H9 (cell line): Measurements from ENCODE around the gene KLF6. TPM values are rescaled to one million over a fixed set of nuclear protein-coding genes. Genes with fewer than 3 reads are reported as not detected.

Experiments used
- DNase-seq: peaks from one replicate; pipeline ENCODE4 v3.0.0-alpha.2; 2017
- H2AFZ ChIP-seq: one replicate; pipeline ENCODE4 v1.6.1; 2013; ENCODE audit warnings: mild to moderate bottlenecking, low read length, control low read depth, moderate library complexity
- H2AK5ac ChIP-seq: 2 replicates; pipeline ENCODE4 v1.6.1; 2013; ENCODE audit warnings: low read length, control low read depth, mixed read lengths; ENCODE audit not compliant: insufficient read length
- H2BK120ac ChIP-seq: one replicate; pipeline ENCODE4 v1.6.1; 2013; ENCODE audit warnings: low read depth, mild to moderate bottlenecking, low read length, control low read depth, inconsistent platforms; ENCODE audit not compliant: poor library complexity, severe bottlenecking
- H2BK12ac ChIP-seq: 2 replicates; pipeline ENCODE4 v1.6.1; 2013; ENCODE audit warnings: low read length, control low read depth, mixed read lengths, low read depth; ENCODE audit not compliant: insufficient read length
- H2BK15ac ChIP-seq: 2 replicates; pipeline ENCODE4 v1.6.1; 2013; ENCODE audit warnings: low read depth, low read length, control low read depth
- H2BK20ac ChIP-seq: one replicate; pipeline ENCODE4 v1.6.1; 2013; ENCODE audit warnings: low read depth, mild to moderate bottlenecking, low read length, control low read depth, inconsistent platforms; ENCODE audit not compliant: poor library complexity, severe bottlenecking
- H2BK5ac ChIP-seq: 2 replicates; pipeline ENCODE4 v1.6.1; 2013; ENCODE audit warnings: low read length, control low read depth, mixed read lengths; ENCODE audit not compliant: insufficient read length
- H3K14ac ChIP-seq: 2 replicates; pipeline ENCODE4 v1.6.1; 2013; ENCODE audit warnings: low read length, control low read depth; ENCODE audit not compliant: insufficient read depth
- H3K18ac ChIP-seq: 2 replicates; pipeline ENCODE4 v1.6.1; 2013; ENCODE audit warnings: low read depth, mild to moderate bottlenecking, mixed read lengths, low read length, control low read depth; ENCODE audit not compliant: insufficient read length
- H3K23ac ChIP-seq: 2 replicates; pipeline ENCODE4 v1.6.1; 2013; ENCODE audit warnings: low read length, control low read depth, mixed read lengths, low read depth; ENCODE audit not compliant: insufficient read length
- H3K23me2 ChIP-seq: 2 replicates; pipeline ENCODE4 v1.6.1; 2013; ENCODE audit warnings: low read depth, mild to moderate bottlenecking, mixed read lengths, low read length, control low read depth; ENCODE audit not compliant: insufficient read length, poor library complexity, severe bottlenecking
- H3K27ac ChIP-seq: 2 replicates; pipeline ENCODE4 v1.5.1; 2013; ENCODE audit warnings: low read length, control low read depth, mixed read lengths, low read depth; ENCODE audit not compliant: insufficient read length
- H3K27me3 ChIP-seq: 2 replicates; pipeline ENCODE4 v1.6.1; 2013; ENCODE audit warnings: low read length, control low read depth, inconsistent platforms; ENCODE audit not compliant: insufficient read depth
- H3K4ac ChIP-seq: 2 replicates; pipeline ENCODE4 v1.6.1; 2013; ENCODE audit warnings: low read depth, mild to moderate bottlenecking, control low read depth, inconsistent platforms, low read length, moderate library complexity
- H3K4me1 ChIP-seq: 2 replicates; pipeline ENCODE4 v1.6.1; 2013; ENCODE audit warnings: low read length, control low read depth, inconsistent platforms; ENCODE audit not compliant: insufficient read depth
- H3K4me2 ChIP-seq: 2 replicates; pipeline ENCODE4 v1.6.1; 2013; ENCODE audit warnings: low read length, control low read depth, mixed read lengths; ENCODE audit not compliant: insufficient read length, insufficient read depth
- H3K56ac ChIP-seq: 2 replicates; pipeline ENCODE4 v1.6.1; 2013; ENCODE audit warnings: low read depth, mild to moderate bottlenecking, mixed read lengths, low read length, control low read depth; ENCODE audit not compliant: insufficient read length
- H3K79me1 ChIP-seq: 2 replicates; pipeline ENCODE4 v1.6.1; 2013; ENCODE audit warnings: low read depth, mild to moderate bottlenecking, moderate library complexity, low read length, control low read depth, inconsistent platforms; ENCODE audit not compliant: insufficient read depth, poor library complexity, severe bottlenecking
- H3K79me2 ChIP-seq: 2 replicates; pipeline ENCODE4 v1.6.1; 2013; ENCODE audit warnings: low read length, control low read depth, inconsistent platforms; ENCODE audit not compliant: insufficient read depth
- H3K9ac ChIP-seq: 2 replicates; pipeline ENCODE4 v1.6.1; 2013; ENCODE audit warnings: low read length, control low read depth, mixed read lengths; ENCODE audit not compliant: insufficient read length; ENCODE audit errors: extremely low read depth
- H3K9me3 ChIP-seq: one replicate; pipeline ENCODE4 v1.6.1; 2013; ENCODE audit warnings: low read depth, low read length, inconsistent platforms; ENCODE audit not compliant: control insufficient read depth
- H3T11ph ChIP-seq: one replicate; pipeline ENCODE4 v1.6.1; 2013; ENCODE audit warnings: mild to moderate bottlenecking, low read length, control low read depth, inconsistent platforms
- H4K20me1 ChIP-seq: one replicate; pipeline ENCODE4 v1.6.1; 2013; ENCODE audit not compliant: control insufficient read depth, insufficient read length, insufficient read depth
- H4K5ac ChIP-seq: 2 replicates; pipeline ENCODE4 v1.6.1; 2013; ENCODE audit warnings: low read depth, mild to moderate bottlenecking, mixed read lengths, low read length, control low read depth; ENCODE audit not compliant: insufficient read length
- H4K8ac ChIP-seq: replicated peaks from 2 replicates; pipeline ENCODE4 v1.6.1; 2013; ENCODE audit warnings: low read length, control low read depth, mixed read lengths, low read depth; ENCODE audit not compliant: insufficient read length
- H4K91ac ChIP-seq: 2 replicates; pipeline ENCODE4 v1.6.1; 2013; ENCODE audit warnings: low read depth, mild to moderate bottlenecking, moderate library complexity, mixed read lengths, low read length, control low read depth; ENCODE audit not compliant: insufficient read length
- H3K27ac Mint-ChIP-seq, 3 experiments: 2 replicates in 2 of 3; 3 replicates in 1 of 3; pipeline ENCODE4 v1.8.0; 2020 to 2021; ENCODE audit warnings: mixed read lengths in 3 of 3, mild to moderate bottlenecking in 1 of 3, moderate library complexity in 1 of 3
- H3K27me3 Mint-ChIP-seq: 2 replicates; pipeline ENCODE4 v1.8.0; 2021; ENCODE audit warnings: low read depth, mild to moderate bottlenecking, moderate library complexity, mixed read lengths
- H3K36me3 Mint-ChIP-seq, 3 experiments: 2 replicates in 2 of 3; 3 replicates in 1 of 3; pipeline ENCODE4 v1.8.0; 2020 to 2021; ENCODE audit warnings: low read depth in 3 of 3, mixed read lengths in 3 of 3; ENCODE audit not compliant: insufficient read depth in 1 of 3
- H3K4me1 Mint-ChIP-seq, 2 experiments: 2 replicates each; pipeline ENCODE4 v1.8.0; 2020; ENCODE audit warnings: mixed read lengths in 2 of 2
- H3K4me3 Mint-ChIP-seq, 2 experiments: 2 replicates in 1 of 2; 3 replicates in 1 of 2; pipeline ENCODE4 v1.8.0; 2020 to 2021; ENCODE audit warnings: mild to moderate bottlenecking in 2 of 2, mixed read lengths in 2 of 2, moderate library complexity in 1 of 2
- H3K9me3 Mint-ChIP-seq, 2 experiments: 2 replicates in 1 of 2; 3 replicates in 1 of 2; pipeline ENCODE4 v1.8.0; 2020; ENCODE audit warnings: mild to moderate bottlenecking in 2 of 2, mixed read lengths in 2 of 2, moderate library complexity in 1 of 2
- CTCF ChIP-seq: fragments of 200-600 bp; sonication (generic); conservative IDR thresholded peaks from 3 replicates; pipeline ENCODE4 v1.8.0; 2021; ENCODE audit warnings: antibody characterized with exemption, mild to moderate bottlenecking
- WGBS: extraction: QIAGEN DNeasy Blood & Tissue Kit; methylation state at CpG from one replicate; pipeline ENCODE4 v1.1.7; 2013; ENCODE audit warnings: missing lambda C conversion rate, low lambda C conversion rate, mixed read lengths; ENCODE audit not compliant: insufficient read length; ENCODE audit errors: extremely low coverage; 5-methylcytosine and 5-hydroxymethylcytosine counted together
- total RNA-seq: library from RNA; stranded (reverse); gene quantifications from 2 replicates; pipeline ENCODE4 v1.2.1, GENCODE V29; 2021

Gene KLF6
- total RNA-seq, 1 experiment from 2014 or later: 19.3 TPM

- no peak for TF ChIP-seq CTCF
- H3K27ac Mint-ChIP-seq: no peak overlapping the region
These were observed 49.4 kb upstream of the KLF6 start for GRCh38 chr10:3834404-3834803.

More at GRCh38 chr10:3834404-3834803, 49.4 kb upstream of the KLF6 start:
- Histone ChIP-seq H3K27ac (no peak overlapping the region), H4K91ac (no peak overlapping the region), H2BK20ac (no peak overlapping the region), H2BK5ac (no peak overlapping the region), H3K4ac (no peak overlapping the region), H2AK5ac (no peak overlapping the region), H3T11ph (no peak overlapping the region), H2BK12ac (no peak overlapping the region), H3K18ac (no peak overlapping the region), H3K23ac (no peak overlapping the region), H3K9ac (no peak overlapping the region), H2BK120ac (no peak overlapping the region), H4K5ac (no peak overlapping the region), H3K79me2 (no peaks in the 10 kb centered on the region), H4K20me1 (no peaks in the 10 kb centered on the region), H3K23me2 (no peaks in the 10 kb centered on the region), H3K9me3 (no peaks in the 10 kb centered on the region), H3K27me3 (no peaks in the 10 kb centered on the region), H3K14ac (no peak overlapping the region), H3K79me1 (no peaks in the 10 kb centered on the region), H2BK15ac (no peak overlapping the region), H2AFZ (no peak overlapping the region), H3K4me1 (peaks cover 5% of the 10 kb centered on the region; the same call in 1 of the 2 replicates), H4K8ac (no peak overlapping the region), H3K4me2 (no peak overlapping the region), H3K56ac (no peak overlapping the region)
- no peaks in the 10 kb centered on the region; a peak in 1 of 7 replicates for H3K36me3 Mint-ChIP-seq
- no peak overlapping the region; a peak in 1 of 5 replicates for H3K4me3 Mint-ChIP-seq
- no peak for DNase-seq
- peaks cover 18 to 28% of the 10 kb centered on the region in 2 experiments for H3K4me1 Mint-ChIP-seq
- H3K27me3 Mint-ChIP-seq: no peaks in the 10 kb centered on the region
- no CpG with 5 or more reads among the region's 6 CpGs for WGBS
- no peaks in the 10 kb centered on the region; a peak in 1 of 5 replicates for H3K9me3 Mint-ChIP-seq
